Measurements from ENCODE around the gene BCR. TPM values are rescaled to one million over a fixed set of nuclear protein-coding genes. Genes with fewer than 3 reads are reported as not detected.

BCR gene
- total and polyA plus RNA-seq, 10 donors = 15.2 to 64.8 (median 50.7) TPM

DNA sequence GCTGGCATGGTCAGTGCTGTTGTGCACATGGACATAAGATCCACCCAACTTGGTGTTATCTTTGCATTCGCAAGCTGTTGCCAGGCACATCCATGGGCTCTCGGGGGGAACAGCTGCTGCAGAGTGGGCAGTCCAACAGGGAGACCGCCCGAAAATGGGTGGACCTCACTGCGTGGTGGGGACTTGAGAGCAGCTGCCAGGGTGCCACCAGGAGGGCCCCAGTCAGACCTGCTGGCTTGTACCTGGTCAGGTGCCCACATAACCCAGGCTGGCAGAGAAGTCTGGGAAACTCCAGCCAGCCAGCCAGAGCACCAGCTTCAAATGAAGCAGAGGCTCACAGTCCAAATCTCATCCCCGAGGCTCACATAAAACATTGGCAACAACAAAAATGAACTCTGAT is 120.2 kb downstream of the BCR start:
- no peak overlapping the region for H3K27ac ChIP-seq
- H3K27me3 ChIP-seq (replicated peaks in 1 of 7) = no peaks in the 10 kb centered on the region
- H3K9me3 ChIP-seq = no peaks in the 10 kb centered on the region
- no peak overlapping the region for H3K4me3 ChIP-seq
- WGBS, 5 donors = 88 to 97% (median 96%) methylated on average over 3 to 6 of the region's 6 CpGs
- intact Hi-C loops (cut with DNase I; ENCODE audit: low total_unique reads) = no loop called here
- H3K36me3 ChIP-seq = peaks cover 0 to 100% (median 41%) of the 10 kb centered on the region in 6 donors
- TF ChIP-seq, protein P1, sequence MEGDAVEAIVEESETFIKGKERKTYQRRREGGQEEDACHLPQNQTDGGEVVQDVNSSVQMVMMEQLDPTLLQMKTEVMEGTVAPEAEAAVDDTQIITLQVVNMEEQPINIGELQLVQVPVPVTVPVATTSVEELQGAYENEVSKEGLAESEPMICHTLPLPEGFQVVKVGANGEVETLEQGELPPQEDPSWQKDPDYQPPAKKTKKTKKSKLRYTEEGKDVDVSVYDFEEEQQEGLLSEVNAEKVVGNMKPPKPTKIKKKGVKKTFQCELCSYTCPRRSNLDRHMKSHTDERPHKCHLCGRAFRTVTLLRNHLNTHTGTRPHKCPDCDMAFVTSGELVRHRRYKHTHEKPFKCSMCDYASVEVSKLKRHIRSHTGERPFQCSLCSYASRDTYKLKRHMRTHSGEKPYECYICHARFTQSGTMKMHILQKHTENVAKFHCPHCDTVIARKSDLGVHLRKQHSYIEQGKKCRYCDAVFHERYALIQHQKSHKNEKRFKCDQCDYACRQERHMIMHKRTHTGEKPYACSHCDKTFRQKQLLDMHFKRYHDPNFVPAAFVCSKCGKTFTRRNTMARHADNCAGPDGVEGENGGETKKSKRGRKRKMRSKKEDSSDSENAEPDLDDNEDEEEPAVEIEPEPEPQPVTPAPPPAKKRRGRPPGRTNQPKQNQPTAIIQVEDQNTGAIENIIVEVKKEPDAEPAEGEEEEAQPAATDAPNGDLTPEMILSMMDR (IDR thresholded peaks at IDR 0.05 in 8 of 11, conservative IDR thresholded peaks at IDR 0.05 in 3 of 11) = no peak
- TF ChIP-seq POLR2A (IDR thresholded peaks at IDR 0.05) = no peak
- TF ChIP-seq POLR2AphosphoS5 (IDR thresholded peaks at IDR 0.05) = no peak
- DNase-seq = no peak
- H3K4me1 ChIP-seq = peaks cover 5 to 31% (median 10%) of the 10 kb centered on the region in 6 donors

DNA sequence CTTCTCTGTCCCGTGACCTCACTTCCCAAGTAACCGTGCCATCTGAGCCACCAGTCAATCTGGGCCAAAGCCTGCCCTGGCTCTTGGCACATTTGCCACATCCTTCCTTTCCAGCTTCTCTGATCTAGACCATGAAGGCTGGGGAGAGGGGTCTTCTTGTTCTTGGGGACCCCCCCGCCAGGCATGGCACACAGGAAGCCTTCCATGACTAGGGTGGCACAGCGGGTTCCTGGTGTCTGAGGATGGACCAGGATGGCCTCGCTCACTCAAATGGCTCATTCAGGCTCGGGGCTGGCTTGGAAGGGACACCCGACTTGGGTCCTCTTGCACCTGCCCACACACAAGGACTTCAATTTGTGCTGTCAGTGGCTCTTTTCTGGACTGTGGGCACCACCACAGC is 121.3 kb downstream of the BCR start:
- peak; percentile 42 for DNase-seq
- Histone ChIP-seq H3K36me3 (peaks cover 0 to 92% (median 32%) of the 10 kb centered on the region in 6 donors), H3K27me3 (replicated peaks in 1 of 7) (no peaks in the 10 kb centered on the region), H3K4me1 (peaks cover 7 to 41% (median 16%) of the 10 kb centered on the region in 6 donors), H3K4me3 (no peak overlapping the region), H3K9me3 (no peaks in the 10 kb centered on the region), H3K27ac (no peak overlapping the region)
- intact Hi-C loops (cut with DNase I; ENCODE audit: low total_unique reads) = no loop called here
- TF ChIP-seq POLR2A (IDR thresholded peaks at IDR 0.05) = no peak
- TF ChIP-seq, protein P1 (IDR thresholded peaks at IDR 0.05 in 8 of 11, conservative IDR thresholded peaks at IDR 0.05 in 3 of 11) = no peak
- TF ChIP-seq POLR2AphosphoS5 (IDR thresholded peaks at IDR 0.05) = no peak
- 86 to 94% (median 89%) methylated on average over 7 of the region's 7 CpGs for WGBS, 5 donors

DNA sequence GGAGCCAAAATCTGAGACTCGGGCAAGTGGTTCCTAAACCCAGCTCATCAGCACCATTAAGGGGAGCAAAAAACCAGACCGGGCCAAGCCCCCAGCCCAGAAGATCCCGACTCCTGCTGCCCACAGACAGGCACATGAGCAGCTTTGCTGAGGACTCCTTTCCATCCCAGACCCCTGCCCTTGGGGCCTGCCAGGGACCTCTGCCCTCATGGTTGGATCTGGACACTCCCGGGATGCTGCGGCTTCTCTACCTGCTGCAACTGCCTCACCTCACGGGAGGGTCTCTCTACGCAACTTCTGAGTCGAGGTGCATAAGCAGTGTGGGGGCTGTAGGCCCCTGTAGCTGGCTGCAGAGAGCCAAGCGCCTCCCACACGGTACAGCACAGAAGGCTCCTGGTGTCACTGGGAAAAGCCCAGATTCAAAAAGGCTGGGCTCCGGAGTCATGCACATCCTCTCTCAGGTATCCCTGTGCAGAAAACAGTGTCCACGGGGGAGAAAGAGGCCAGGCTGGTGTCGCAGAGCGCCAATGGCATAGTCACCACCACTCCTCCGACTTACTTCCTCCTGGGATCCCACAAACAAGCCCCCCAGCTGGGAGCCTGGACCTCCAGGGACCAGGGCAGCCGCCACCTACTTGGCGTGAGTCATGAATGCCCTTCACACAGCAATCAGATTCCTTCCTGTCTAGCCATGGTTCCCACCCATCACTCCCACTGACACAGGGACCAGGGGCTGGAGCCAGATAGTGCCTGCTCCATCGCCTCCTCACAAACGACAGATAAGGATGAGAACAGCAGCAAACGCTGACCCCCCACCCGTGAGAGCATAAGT is 122.1 kb downstream of the BCR start:
- WGBS, 5 donors = 82 to 89% (median 84%) methylated on average over 17 to 21 of the region's 21 CpGs
- Histone ChIP-seq H3K4me1 (peaks cover 7 to 46% (median 21%) of the 10 kb centered on the region in 6 donors), H3K27ac (no peak overlapping the region), H3K9me3 (no peaks in the 10 kb centered on the region), H3K27me3 (replicated peaks in 1 of 7) (no peaks in the 10 kb centered on the region), H3K36me3 (peaks cover 0 to 89% (median 26%) of the 10 kb centered on the region in 6 donors), H3K4me3 (no peak overlapping the region)
- intact Hi-C loops (cut with DNase I; ENCODE audit: low total_unique reads) = no loop called here
- TF ChIP-seq, protein P1 (IDR thresholded peaks at IDR 0.05 in 8 of 11, conservative IDR thresholded peaks at IDR 0.05 in 3 of 11) = no peak
- TF ChIP-seq POLR2AphosphoS5 (IDR thresholded peaks at IDR 0.05) = peak; percentile 46 to 54 (median 52)
- DNase-seq = peak; percentile 68

DNA sequence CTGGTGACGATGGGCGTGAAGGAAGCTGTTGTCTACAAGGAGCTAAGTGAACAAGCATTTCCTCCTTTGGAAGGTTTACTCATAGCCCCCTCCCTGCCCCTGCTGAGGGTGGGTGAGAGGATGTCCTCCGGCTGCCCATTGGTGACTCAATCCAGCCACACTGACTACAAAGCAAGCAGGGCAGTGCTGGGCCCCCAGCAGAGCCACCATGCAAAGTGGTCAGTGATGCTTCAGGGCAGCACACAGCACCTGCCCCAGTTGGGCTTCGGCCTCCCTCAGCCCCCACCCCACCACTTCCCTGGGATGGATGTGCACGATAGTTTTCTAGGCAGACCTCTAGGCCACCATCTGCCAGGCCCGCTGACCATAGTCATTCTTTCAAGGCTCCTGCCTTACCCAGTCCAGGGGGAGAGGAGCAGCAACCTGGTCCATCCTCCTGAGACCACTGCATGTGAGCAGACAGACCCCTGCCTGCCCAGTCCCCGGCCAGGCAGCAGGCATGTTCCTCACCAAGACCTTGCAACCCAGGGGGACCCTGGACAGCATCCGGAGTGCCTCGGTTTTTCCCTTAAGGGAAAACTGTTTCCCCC is 125.1 kb downstream of the BCR start:
- TF ChIP-seq POLR2AphosphoS5 (IDR thresholded peaks at IDR 0.05) = peak in 1 of 3 donors; percentile 6
- peak in 1 of 3 donors; percentile 30 for TF ChIP-seq POLR2A (IDR thresholded peaks at IDR 0.05)
- TF ChIP-seq, protein P1 (IDR thresholded peaks at IDR 0.05 in 8 of 11, conservative IDR thresholded peaks at IDR 0.05 in 3 of 11) = no peak
- H3K36me3 ChIP-seq = peaks cover 0 to 64% (median 12%) of the 10 kb centered on the region in 6 donors
- no peaks in the 10 kb centered on the region for H3K9me3 ChIP-seq
- H3K4me1 ChIP-seq = peaks cover 7 to 53% (median 25%) of the 10 kb centered on the region in 6 donors
- intact Hi-C loops (cut with DNase I; ENCODE audit: low total_unique reads) = no loop called here
- peak overlapping the region in 2 of 8 donors; percentile 10 to 44 for H3K4me3 ChIP-seq
- no peaks in the 10 kb centered on the region for H3K27me3 ChIP-seq (replicated peaks in 1 of 7)
- H3K27ac ChIP-seq = peak overlapping the region; percentile 10 to 93 (median 82)
- DNase-seq = peak; percentile 67
- WGBS, 5 donors = 67 to 81% (median 75%) methylated on average over 9 of the region's 9 CpGs
